ENCODE measurements around the gene CRIP1.

The CRIP1 gene

DNA sequence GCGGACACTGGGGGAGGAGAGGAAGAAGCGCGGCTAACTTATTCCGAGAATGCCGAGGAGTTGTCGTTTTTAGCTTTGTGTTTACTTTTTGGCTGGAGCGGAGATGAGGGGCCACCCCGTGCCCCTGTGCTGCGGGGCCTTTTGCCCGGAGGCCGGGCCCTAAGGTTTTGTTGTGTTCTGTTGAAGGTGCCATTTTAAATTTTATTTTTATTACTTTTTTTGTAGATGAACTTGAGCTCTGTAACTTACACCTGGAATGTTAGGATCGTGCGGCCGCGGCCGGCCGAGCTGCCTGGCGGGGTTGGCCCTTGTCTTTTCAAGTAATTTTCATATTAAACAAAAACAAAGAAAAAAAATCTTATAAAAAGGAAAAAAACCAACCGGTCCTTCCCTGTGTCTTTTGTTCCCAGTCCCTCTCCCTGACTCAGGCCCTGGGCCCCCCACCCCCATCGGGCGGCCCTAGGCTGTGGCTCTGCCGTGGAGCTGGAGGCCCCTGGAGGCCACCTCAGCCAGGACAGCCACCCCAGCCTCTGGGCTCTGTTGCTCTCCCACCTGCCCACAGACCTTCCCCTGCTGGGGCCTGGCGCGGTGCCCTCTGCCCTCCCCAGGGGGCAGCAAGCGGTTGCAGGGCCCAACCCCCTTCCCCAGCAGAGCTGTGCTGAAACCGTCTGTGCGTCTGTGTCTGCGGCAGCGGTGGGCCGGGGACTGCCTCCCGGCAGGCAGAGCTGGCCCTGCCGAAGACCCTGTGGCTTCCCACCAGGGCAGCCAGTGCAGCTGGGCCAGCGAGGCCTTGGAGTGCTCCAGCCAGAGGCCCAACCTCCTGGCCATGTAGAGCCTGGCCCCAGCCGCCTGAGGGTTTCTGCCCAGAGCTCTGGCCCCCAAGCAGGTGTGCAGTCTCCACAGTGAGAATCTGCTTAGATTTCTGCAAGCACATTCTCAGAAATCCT is 16.1 kb upstream of the CRIP1 start:
- DNase-seq = no peak

GRCh38 chr14:105471297-105471821 is 15.3 kb upstream of the CRIP1 start:
- DNase-seq = no peak

DNA sequence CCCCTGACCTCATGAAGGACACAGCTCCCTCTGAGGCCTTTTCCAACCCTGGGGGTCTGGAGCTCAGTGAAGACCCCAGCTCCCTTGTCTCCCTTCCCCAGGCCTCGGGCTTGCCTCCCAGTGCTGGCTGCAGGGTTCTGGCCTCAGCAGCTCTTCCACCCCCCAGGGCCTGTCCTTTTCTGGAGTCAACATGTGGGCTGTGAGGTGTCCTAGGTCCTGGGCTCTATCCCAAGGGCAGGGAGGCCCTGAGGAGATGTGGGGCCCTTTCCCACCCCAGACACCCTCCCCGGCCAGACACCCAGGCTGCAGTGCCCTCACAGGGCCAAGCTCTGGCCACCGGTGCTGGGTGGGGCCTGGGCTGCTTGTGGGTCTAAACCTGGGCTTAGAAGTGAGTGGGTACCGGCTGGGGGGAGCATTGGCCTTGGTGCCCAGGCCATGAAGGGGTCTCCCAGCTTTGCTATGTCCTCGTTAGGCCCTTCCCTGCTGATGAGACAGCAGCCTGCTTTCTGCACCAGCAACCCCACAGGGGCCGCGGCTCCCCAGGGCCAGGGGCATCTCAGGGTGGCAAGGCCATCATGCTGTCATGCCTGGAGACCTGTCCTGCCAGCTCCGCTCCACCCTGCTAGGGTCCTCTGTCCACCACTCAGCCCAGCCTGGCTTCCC is 14.7 kb upstream of the CRIP1 start:
- no peak for DNase-seq

DNA sequence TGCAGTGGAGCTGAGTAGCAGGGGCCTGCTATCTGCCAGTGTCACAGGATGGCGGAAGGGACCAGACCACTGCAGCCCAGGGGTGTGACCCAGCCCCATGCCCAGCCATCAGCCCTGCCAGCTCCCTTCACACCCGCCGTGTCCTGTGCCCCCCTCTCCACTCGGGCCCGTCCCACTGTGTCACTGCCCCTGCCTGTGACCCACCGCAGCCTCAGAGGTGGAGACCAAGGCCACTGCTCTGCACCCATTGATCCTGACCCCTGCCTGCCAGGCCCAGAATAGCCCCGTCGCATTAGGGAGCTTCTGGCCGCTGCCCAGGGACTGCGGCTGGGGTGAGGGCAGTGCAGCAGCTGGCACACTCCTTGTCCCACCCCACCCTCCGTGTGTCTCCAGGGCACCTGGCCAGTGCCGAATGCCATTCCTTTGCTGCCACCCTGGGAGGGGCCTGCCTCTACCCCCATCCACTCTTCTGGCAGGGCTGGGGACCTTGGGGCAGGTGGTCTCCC is 14.1 kb upstream of the CRIP1 start:
- no peak for DNase-seq

DNA sequence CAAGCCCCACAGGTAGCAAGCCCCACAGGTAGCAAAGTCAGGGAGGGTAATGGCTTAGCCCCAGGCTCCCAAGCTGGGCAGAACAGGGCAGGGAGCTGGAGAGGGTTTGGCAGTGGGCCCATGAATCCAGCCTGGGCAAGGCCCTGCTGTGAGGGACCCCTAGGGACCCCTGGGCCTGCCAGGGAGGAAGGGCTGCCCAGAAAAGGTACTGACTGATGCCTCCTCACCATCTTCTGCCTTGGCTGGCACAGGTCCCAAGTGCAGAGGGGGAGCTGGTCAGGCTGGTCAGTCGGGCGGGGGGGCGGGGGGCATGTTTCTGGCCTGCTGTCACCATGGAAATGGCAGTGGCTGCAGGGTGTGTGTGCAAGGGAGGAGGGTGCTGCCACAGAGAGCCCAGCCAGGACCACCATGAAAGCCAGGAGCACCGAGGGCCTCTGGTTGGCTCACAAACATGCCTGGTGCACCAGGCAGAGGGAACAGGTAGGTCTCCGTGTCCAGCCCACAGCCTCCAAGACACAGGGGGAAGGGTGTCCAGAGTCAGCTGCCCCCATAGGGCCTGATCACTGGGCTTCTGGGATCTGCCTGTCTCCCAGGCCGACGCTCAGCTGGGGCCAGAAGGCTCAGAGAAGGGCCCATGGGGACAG is 13.5 kb upstream of the CRIP1 start:
- no peak for DNase-seq

DNA sequence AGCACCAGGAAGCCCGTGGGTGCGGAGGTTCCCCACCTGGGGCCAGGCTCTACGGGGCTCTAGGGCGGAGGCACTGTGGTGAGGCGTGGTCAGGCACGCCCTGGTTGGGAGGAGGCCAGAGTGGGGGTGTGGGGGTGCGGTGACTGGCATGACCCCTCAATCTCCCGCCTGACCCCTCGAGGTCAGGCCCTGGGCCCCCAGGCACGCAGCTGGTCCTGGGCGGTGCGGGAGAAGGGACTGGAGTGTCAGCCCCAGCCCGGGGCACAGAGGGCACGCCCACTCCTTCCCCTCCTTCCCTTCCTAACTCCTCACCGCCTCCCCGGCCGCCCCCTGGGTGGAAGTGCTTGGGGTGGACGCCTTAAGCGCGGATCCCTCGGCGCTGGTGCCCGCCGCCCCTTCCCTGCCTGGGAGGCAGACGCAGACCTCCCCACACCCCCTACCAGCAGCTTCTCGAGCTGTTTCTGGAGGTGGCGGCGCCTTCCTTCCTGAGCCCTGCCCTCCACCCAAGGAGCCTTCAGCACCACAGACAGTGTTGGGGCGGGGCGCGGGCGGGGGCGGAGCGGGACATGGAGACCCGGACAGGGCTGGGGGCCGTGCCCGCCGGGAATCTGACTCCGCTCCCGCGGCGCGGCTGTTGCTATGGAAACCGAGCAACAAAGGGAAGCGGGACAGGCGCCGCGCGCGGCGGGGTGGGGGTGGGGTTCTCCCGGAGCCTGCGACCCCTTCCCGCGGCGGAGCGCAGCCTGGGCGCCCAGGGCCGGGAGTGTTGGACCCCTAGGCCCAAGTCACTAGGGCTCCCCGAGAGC is 12.8 kb upstream of the CRIP1 start:
- DNase-seq = peak; percentile 88

DNA sequence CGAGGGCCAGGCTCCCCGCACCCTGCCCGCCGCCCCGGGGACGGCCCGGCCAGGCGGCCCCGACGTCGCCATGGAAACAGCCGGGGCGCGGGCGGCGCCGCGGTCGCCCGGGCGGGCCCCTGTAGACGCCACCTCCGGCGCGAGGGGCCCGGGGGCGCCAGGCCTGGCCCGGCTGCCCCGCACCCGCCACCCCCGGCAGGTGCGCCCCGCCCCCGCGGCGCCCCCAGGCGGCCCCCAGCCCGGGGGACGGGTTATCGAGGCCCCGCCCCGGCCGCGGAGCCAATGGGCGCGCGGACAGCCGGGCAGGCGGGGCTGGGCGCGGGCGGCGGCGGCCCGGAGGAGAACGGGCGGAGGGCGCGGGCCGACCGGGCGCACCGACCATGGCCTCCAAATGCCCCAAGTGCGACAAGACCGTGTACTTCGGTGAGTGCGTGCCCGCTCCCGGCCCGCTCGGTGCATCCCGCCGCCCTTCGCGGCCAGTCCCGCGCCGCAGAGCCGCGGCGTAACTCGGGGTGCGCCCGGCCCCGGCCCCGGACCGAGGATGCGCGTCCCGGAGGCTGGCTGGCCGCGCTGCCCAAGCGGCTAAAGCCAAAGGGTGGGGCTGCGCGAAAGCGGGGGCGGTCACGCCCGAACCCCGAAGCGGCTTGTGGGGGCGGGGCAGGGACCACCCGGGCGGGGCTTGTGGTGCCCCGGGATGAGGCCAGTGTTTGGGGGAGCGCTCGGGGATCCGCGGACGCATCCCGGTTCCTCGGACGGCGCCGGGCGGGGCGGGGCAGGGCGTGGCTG is 12.0 kb upstream of the CRIP1 start, which contains the start of gene CRIP2:
TSS of gene CRIP2 (plus strand) at position 339 of the 786 bp plus-strand sequence. CDS start at position 381, 42 bp downstream.
- DNase-seq = peak; percentile 44

- DNase-seq = no peak
Observed at GRCh38 chr14:105475269-105476096, 11.2 kb upstream of the CRIP1 start.

DNA sequence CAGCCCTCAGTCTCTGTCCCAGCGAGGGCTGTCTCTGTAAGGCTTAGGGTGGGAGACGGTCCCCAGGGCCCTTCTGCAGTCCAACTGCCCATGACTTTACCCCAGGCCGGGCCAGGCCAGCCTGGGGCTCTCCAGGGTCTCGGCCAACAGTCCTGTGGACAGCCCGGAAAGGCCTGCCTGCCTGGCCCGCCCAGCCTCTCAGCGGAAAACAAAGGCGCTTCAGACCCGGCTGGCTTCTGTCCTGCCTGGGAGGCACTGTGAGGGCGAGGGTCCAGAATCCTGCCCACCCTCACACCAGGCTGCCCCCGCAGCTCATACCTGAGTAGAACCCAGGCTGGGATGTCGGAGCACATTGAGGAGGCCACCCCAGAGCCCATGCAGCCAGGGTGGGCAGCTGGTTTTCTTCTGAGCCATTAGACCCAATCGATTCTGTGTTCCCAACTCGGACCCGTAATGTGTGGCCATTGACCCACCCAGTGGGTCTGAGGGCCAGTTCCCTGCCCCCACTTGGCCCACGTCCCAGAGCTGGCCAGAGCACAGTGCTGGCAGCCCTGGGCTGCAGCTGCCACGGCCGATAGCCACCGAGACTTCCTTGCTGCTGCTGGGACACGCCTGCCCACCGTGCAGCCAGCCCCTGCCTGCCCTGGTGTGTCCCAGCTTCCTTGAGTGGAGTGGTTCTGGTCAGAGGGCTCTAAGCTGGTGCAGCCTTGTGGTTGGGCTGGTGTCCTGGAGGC is 10.4 kb upstream of the CRIP1 start:
- no peak for DNase-seq

DNA sequence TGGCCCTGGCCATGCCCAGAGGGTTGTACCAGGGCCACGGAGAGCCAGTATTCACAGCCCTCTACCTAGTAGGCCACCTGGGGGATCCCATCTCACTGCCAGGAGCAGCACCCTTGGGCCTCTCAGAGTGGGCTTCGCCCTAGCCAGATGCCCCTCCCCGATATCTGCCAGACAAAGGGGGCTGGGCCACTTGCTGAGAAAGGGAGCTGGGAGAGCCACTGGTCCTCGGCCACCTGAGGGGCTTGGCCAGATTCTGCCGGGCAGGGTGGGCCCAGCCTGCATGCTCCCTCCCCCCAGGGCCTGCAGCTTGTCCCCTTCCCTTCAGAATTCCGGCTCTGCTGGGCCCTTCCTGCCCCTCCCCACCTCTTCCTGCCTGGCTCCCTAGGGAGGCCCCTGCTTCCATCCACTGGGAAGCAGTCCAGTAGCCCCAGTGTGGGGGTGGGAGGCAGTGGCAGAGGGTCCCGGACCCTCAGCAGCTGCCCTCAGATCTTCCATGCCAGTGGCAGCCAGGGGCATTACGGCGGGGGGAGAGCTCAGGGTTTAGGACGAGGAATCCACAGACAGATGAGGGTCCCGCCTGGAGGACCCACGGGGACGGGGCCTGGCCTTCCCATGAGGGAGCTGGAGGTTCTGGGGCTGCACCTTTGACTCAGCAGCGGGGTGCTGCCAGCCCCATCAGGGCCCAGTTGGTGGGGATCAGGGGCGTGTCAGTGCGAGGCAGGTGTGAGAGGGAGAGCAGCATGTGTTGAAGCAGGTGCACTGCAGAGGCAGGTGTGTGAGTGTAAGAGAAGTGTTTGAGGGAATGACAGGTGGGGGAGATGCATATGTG is 9.6 kb upstream of the CRIP1 start:
- no peak for DNase-seq

- DNase-seq = no peak
Observed at GRCh38 chr14:105477660-105478397, 8.9 kb upstream of the CRIP1 start.

- DNase-seq = no peak
Observed at GRCh38 chr14:105478398-105479251, 8.1 kb upstream of the CRIP1 start.

DNA sequence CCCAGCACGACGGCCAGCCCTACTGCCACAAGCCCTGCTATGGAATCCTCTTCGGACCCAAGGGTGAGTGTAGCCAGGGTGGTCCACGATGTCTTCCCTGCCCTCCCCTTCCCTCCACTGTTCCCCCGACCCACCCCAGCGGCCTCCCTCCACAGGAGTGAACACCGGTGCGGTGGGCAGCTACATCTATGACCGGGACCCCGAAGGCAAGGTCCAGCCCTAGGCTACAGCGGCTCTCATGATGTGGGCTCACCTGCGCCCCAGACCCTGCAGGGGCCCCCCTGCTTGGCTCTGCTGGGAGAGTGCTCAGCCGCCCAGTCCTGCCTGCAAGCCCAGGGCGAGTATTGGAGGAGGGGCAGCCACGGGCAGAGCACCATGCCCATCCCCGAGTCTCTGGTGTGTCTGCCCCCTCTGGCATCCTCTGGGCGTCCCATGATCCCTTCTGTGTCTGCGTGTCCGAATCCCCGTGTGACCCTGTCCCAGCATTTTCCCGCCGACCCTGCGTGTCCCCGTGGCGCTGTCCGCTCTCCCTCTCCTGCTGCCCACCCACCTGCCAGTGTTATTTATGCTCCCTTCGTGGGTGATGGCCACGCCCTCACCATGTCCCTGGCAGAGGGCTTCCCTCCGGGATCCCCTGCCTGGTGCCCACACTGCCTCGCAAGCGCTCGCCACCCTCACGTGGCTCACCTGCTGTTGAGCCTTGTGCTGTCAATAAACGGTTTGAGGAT is 7.1 kb upstream of the CRIP1 start:
- DNase-seq = no peak

DNA sequence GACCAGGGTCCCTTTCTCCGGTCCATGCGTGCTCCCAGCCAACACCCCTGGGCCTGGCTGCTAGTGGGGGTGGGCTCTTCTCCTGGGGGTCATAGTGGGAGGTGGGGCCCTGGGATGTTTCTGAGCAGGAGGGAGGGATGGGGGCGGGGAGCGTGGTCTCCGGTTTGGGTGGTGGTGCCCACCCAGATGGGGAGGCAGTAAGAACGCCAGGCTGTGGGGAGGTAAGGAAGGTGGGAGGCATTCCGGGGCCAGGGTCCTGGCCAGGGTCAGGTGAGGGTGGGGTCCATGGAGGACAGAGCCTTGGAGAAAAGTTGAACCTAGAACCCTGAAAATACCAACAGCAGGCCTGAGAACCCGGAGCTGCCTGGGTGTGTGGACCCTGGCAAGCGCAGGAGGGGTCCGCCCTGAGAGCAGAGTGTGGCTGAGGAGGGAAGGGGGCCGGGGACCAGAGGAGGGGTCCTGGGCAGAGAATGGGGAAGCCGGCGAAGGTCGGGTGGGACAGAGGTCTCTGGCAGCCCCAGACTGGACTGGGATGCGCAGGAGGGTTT is 6.4 kb upstream of the CRIP1 start:
- DNase-seq = no peak
